ENCODE data around the gene AIFM3.

The AIFM3 gene

DNA sequence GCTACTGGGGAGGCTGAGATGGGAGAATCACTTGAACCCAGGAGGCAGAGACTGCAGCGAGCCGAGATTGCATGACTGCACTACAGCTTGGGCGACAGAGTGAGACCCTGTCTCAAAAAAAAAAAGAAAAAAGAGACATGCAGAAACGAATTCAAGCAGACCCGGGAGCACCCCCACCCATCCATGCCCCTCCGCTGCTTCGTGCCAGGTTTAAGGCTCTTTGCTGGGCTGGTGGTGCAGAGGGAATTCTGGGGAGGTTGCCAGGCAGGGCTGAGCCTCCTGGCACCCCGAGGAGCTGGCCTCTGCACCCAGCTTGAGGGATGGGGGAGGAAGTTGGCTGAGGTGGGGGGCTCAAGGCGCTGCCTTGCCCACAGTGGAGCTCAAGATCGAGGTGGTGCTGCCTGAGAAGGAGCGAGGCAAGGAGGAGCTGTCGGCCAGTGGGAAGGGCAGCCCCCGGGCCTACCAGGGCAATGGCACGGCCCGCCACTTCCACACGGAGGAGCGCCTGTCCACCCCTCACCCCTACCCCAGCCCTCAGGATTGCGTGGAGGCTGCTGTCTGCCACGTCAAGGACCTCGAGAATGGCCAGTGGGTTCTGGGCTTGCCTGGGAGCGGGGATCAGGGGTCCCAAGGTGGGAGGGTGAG lies 6.0 kb downstream of the AIFM3 start:
- no peak for DNase-seq
- TF ChIP-seq GATA1 (IDR thresholded peaks at IDR 0.05; ENCODE audit: low read depth, low read length) (no peak), POLR2A (IDR thresholded peaks at IDR 0.05; ENCODE audit: low read length) (no peak)

GRCh38 chr22:20973634-20974286 lies 6.7 kb downstream of the AIFM3 start:
- TF ChIP-seq POLR2A (IDR thresholded peaks at IDR 0.05; ENCODE audit: low read length): no peak
- TF ChIP-seq GATA1 (IDR thresholded peaks at IDR 0.05; ENCODE audit: low read depth, low read length): no peak
- no peak for DNase-seq

DNA sequence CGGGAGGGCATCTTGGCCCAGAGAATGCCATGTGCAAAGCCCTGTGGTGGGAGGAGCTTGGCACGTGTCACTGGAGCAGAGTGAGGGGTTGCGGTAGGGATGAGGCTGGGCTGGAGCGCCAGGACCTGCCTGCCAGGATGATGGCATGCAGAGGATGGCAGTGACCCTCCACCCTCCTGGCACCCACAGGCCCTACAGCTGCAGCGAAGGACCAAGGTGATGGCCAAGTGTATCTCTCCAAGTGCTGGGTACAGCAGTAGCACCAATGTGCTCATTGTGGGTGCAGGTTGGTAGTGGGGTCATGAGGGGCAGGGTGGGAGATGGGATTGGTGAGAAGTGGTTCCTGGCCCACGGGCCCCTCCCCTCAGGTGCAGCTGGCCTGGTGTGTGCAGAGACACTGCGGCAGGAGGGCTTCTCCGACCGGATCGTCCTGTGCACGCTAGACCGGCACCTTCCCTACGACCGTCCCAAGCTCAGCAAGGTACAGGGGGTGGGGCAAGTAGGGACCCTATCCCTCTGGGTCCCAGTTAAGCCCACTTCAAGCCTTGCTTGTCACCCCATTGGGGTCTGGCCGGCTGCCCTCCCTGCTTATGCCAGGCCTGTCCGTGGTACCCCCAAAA lies 7.4 kb downstream of the AIFM3 start:
- DNase-seq: no peak
- TF ChIP-seq POLR2A (IDR thresholded peaks at IDR 0.05; ENCODE audit: low read length): no peak
- no peak for TF ChIP-seq GATA1 (IDR thresholded peaks at IDR 0.05; ENCODE audit: low read depth, low read length)

DNA sequence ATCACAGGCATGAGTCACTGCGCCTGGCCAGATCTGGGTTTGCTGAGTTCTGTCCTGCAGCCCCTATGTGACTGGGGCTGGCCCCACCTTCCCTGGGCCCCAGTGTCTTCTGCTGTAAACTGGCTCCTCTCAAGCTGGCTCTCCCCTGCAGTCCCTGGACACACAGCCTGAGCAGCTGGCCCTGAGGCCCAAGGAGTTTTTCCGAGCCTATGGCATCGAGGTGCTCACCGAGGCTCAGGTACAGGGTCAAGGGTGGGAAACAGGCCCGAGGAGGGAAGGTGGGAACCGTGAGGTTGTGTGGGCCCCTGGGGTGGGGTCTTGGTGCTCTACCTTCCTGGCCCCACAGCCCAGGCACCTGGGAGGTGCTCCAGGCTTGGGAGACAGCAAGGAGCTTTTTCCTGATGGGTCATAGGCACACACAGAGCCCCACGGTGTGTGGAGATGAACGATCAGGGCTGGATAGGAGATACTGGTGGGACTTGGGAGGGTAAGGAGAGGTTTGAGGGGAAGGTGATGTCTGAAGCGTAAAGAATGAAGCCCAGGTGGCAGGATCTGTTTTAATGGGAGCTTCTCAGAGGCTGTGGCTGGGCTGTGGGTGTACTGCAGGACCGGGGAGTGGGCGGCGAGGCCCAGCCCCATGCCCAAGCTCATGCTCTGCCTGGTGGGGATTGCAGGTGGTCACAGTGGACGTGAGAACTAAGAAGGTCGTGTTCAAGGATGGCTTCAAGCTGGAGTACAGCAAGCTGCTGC lies 8.7 kb downstream of the AIFM3 start:
- no peak for TF ChIP-seq GATA1 (IDR thresholded peaks at IDR 0.05; ENCODE audit: low read depth, low read length)
- TF ChIP-seq POLR2A (IDR thresholded peaks at IDR 0.05; ENCODE audit: low read length): no peak
- DNase-seq: no peak

GRCh38 chr22:20976291-20976877 lies 9.3 kb downstream of the AIFM3 start:
- TF ChIP-seq POLR2A (IDR thresholded peaks at IDR 0.05; ENCODE audit: low read length) (no peak), GATA1 (IDR thresholded peaks at IDR 0.05; ENCODE audit: low read depth, low read length) (no peak)

GRCh38 chr22:20977019-20977418 lies 10.0 kb downstream of the AIFM3 start:
- DNase-seq: no peak
- no peak for TF ChIP-seq GATA1 (IDR thresholded peaks at IDR 0.05; ENCODE audit: low read depth, low read length)
- TF ChIP-seq POLR2A (IDR thresholded peaks at IDR 0.05; ENCODE audit: low read length): no peak

More at GRCh38 chr22:20976291-20976877, 9.3 kb downstream of the AIFM3 start:
- DNase-seq: no peak

DNA sequence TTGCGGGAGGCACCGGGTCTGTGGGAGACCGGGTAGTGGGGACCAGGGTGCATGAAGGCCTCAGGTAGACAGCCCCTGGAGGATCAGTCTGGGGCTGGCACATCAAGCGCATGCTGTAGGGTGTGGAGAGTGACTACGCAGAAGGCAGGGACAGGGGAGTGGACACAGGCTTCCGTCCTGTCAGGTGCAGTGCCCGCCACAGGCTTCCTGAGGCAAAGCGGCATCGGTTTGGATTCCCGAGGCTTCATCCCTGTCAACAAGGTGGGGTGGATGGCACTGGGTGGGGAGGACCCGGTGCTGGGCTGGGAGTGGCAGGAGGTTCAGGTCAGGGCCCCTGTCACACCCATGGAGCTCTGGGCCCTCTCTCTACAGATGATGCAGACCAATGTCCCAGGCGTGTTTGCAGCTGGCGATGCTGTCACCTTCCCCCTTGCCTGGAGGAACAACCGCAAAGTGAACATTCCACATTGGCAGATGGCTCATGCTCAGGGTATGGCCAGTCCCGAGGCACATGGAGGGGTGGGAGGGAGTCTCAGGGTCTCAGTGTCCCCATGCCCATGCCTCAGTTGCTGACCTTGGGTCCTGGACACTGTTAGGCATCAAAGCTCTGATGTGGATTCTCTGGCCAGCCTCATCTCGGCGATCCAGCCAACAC lies 10.6 kb downstream of the AIFM3 start:
- no peak for TF ChIP-seq GATA1 (IDR thresholded peaks at IDR 0.05; ENCODE audit: low read depth, low read length)
- TF ChIP-seq POLR2A (IDR thresholded peaks at IDR 0.05; ENCODE audit: low read length): no peak
- no peak for DNase-seq

GRCh38 chr22:20978419-20978818 lies 11.4 kb downstream of the AIFM3 start:
- no peak for DNase-seq
- TF ChIP-seq POLR2A (IDR thresholded peaks at IDR 0.05; ENCODE audit: low read length) (no peak), GATA1 (IDR thresholded peaks at IDR 0.05; ENCODE audit: low read depth, low read length) (no peak)

DNA sequence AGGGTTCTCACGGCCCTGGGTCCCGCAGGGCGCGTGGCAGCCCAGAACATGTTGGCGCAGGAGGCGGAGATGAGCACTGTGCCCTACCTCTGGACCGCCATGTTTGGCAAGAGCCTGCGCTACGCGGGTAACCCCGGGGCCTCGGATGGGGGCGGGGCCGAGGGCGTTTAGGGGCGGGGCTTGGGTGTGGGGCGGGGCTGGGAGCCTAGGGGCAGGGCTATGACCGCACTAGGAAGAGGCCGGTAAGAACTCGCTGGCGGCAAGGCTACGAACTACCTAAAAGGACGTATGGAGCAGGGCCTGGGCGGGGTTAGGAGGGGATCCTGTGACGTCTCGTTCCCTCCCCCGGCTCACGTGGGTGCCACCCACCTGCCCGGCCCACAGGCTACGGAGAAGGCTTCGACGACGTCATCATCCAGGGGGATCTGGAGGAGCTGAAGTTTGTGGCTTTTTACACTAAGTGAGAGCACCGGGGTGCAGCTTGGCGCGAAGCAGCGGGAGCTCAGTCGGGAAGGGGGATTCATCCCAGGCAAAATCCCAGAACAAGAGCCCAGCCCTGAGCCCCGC lies 12.3 kb downstream of the AIFM3 start:
- TF ChIP-seq POLR2A (IDR thresholded peaks at IDR 0.05; ENCODE audit: low read length): no peak
- no peak for TF ChIP-seq GATA1 (IDR thresholded peaks at IDR 0.05; ENCODE audit: low read depth, low read length)

DNA sequence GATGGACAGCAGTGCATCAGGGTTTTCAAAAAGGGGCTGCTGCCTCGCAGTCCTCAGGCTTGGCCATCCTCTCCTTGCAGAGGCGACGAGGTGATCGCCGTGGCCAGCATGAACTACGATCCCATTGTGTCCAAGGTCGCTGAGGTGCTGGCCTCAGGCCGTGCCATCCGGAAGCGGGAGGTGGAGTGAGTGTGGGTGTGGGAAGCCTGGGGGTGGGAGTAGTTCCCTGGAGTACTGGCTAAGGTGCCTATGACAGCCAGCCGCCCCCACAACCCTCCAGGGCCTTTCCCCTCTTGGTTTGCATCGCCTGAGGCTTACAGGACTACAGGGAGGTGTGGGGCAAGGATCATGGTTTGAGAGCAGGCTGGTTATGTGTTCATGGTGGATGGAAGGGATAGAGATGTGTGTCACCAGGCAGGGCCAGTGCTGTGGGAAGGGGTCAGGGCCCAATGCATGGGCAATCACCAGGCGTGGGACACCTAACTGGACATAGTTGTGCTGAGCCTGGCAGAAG lies 12.9 kb downstream of the AIFM3 start:
- no peak for TF ChIP-seq GATA1 (IDR thresholded peaks at IDR 0.05; ENCODE audit: low read depth, low read length)
- no peak for TF ChIP-seq POLR2A (IDR thresholded peaks at IDR 0.05; ENCODE audit: low read length)
- DNase-seq: no peak

More for the DNA sequence above, 12.3 kb downstream of the AIFM3 start:
- DNase-seq: peak; percentile 66 to 82

GRCh38 chr22:20980523-20980922 lies 13.5 kb downstream of the AIFM3 start:
- no peak for DNase-seq
- TF ChIP-seq GATA1 (IDR thresholded peaks at IDR 0.05; ENCODE audit: low read depth, low read length) (no peak), POLR2A (IDR thresholded peaks at IDR 0.05; ENCODE audit: low read length) (no peak)

DNA sequence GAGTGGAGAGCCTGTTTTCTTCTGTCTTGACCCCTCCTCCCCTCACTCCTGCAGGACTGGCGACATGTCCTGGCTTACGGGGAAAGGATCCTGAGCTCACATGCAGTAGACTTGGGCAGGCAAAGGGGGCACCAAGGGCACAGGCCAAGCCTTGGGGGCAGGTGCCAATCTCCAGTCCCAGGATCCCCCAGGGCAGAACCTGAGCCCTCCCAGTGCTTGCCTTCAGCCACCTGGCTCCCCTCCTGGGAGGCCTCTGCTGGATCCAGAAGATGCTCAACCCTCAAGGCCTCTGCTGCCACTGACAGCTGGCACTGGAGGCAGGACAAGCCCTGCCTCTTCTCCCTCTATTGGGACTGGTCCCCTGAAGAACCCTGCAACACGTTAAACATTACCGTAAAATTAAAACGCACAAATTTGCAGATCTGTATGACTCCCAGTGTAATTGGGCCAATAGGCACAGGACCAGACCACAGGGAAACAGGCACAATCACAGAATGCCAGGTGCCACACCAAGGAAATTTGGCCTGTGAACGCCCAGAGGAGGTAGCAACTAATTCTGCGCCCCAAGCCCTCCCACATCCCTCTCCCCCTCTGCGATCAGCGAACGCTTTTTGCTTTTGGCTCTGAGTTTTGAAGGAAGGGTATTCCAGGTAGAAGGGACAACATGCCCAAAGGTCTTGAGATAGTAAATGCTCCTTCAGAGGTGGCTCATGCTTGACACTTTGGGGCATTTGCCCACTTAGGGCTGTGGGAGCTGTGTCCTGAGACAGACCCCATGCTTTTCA lies 14.1 kb downstream of the AIFM3 start:
- no peak for DNase-seq
- TF ChIP-seq POLR2A (IDR thresholded peaks at IDR 0.05; ENCODE audit: low read length) (no peak), GATA1 (IDR thresholded peaks at IDR 0.05; ENCODE audit: low read depth, low read length) (no peak)
